Lung microvascular endothelial cell (primary cell): Measurements from ENCODE around the gene VWCE. TPM values are rescaled to one million over a fixed set of nuclear protein-coding genes. Genes with fewer than 3 reads are reported as not detected.
A peak's percentile ranks its signal among the peaks of the same experiment; 100 is the strongest.
"Not testable (repeated sequence)": the region's sequence is repeated elsewhere in the genome, so short reads cannot be mapped to it uniquely, and the experiment has no call there.

Experiments used
- DNase-seq, 2 donors: peaks; one replicate each; pipeline versions ENCODE4 v3.0.0 to v3.0.0-alpha.2; 2010; ENCODE audit warnings: low read depth in 2 of 2
- total RNA-seq: library from RNA; depleted of rRNA; stranded (reverse); fragments of >200 nt; gene quantifications from 2 replicates; pipeline ENCODE4 v1.2.1, GENCODE V29; 2014

VWCE gene
- total RNA-seq, 1 donor from 2014 or later, result 0.60 TPM

- DNase-seq, result no peak
Observed at GRCh38 chr11:61256710-61257482, 38.2 kb downstream of the VWCE start.

GRCh38 chr11:61254403-61255025 lies 40.6 kb downstream of the VWCE start:
- DNase-seq, result peak; percentile 69 to 76

GRCh38 chr11:61252332-61252731 lies 42.8 kb downstream of the VWCE start:
- not testable (repeated sequence) for DNase-seq

GRCh38 chr11:61250796-61251765 lies 44.0 kb downstream of the VWCE start:
- not testable (repeated sequence) for DNase-seq

- not testable (repeated sequence) for DNase-seq
Observed at GRCh38 chr11:61249201-61249600, 45.9 kb downstream of the VWCE start.

- not testable (repeated sequence) for DNase-seq
Observed at GRCh38 chr11:61248071-61248470, 47.0 kb downstream of the VWCE start.

GRCh38 chr11:61245284-61245964 lies 49.7 kb downstream of the VWCE start:
- DNase-seq, result not testable (repeated sequence)

DNA sequence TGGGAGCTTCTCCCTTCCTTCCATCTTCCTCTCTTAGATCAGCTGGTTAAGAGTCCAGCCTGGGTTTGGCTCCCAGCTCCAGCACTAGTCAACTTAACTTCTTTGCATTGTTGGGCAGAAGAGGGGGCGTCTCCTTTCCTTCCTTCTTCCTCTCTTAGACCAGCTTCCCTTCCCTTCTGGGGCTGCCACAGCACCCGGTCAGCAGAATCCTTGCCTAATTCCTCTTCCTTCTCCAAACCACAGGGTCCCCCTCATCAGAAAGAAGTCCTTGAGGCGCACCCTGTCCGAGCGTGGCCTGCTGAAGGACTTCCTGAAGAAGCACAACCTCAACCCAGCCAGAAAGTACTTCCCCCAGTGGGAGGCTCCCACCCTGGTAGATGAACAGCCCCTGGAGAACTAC lies 53.6 kb downstream of the VWCE start:
- DNase-seq, result not testable (repeated sequence)

DNA sequence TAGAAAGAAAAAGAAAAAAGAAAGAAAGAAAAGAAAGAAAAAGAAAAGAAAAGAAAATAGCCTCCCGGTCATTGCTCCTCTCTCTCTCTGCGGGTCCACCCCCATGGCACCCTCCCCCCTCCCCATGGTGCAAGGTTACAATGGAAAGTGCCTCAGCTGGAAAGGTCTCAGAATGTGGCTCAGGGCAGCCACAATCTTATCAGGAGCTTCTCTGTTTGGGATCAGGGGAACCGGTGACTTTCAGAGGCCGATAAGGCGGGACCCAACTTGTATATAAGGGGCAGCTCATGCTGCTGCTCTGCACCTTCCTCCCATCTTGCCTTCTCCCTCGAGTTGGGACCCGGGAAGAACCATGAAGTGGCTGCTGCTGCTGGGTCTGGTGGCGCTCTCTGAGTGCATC lies 54.2 kb downstream of the VWCE start, which contains the start of gene PGA5:
Gene PGA5, plus strand, starts transcription at position 301 of the 400 bp plus-strand sequence. Its CDS starts 52 bp downstream, at position 353.
- not testable (repeated sequence) for DNase-seq

DNA sequence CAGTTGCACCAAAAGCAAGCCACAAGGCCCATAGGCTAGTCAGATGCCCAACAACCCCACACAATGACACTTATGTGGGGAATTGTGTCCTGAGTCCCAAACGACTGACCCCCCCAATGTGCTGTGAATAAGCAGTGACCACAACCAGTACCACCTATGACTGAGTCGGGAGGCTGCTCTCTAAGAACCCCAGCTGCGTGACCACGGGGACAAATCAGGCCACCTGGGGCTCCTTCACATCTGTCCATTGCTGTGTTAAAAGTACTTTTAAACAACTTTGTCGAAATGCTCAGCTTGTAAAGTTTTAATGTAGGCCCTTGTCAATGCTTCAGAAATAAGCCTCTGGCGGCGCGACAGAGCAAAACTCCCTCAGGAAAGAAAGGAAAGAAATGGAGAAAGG lies 54.8 kb downstream of the VWCE start:
- DNase-seq, result not testable (repeated sequence)

DNA sequence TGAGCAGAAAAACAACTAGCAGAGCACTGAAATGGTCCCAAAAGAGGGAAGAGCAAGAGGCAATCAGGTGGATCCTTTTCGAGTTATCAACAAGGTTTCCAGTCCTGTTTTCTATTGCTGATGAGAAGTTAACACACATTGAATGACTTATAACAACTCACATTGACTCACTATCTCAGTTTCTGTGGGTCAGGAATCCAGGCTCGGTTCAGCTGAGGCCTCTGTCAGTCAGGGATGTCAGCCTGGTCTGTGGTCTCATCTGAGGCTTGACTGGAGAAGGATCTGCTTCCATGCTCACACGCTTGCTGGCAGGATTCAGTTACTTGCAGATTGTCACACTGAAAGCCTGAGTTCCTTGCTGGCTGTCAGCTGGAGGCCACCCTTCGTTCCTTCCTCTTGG lies 58.0 kb downstream of the VWCE start:
- not testable (repeated sequence) for DNase-seq

DNA sequence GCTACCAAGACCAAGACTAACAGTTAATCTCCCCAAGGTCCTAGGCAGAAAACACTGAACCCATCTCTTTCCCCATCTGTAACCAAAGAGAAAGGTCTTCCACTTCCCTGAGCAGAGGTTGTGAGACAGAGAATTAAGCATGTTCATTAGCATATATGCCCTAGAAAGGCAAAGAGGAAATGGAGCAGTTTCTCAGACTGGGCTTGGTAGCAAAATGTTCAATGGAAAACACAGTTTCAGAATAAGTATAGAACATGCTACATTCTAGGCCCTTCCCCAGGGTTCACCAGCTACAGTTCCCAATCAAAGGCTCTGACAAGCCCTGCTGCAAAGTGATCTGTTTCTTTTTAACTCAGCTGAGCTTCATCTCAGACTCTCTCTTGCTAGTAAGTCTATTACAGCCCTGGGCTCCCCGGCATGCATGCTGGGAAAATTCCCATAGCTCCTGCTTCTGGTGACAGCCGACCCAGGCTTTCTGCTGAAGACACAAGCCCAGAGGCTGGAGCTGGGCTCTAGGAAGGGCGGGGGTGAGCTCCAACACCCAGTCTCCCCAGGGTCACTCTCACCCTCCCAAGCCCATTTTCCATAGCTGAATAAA lies 62.5 kb downstream of the VWCE start:
- not testable (repeated sequence) for DNase-seq

- not testable (repeated sequence) for DNase-seq
Observed at GRCh38 chr11:61231585-61231984, 63.5 kb downstream of the VWCE start.

DNA sequence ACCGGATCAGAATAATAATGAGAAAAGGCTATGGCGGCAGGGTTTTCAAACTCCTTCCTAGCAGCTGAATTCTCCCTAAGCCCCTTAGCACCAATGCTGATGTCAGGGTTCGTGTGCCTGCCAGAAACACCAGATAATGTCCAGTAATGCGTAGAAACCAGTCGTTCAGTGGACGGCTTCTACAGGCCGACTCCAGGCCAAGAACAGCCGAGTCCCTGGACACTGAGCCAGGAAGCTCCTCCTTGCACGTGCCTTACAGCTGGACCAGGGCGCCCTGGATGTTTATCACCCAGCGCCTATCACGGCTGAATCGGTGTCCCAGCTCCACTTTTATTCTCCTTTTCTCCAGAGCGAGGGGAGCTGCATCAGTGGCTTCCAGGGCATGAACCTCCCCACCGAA lies 64.1 kb downstream of the VWCE start:
- not testable (repeated sequence) for DNase-seq

DNA sequence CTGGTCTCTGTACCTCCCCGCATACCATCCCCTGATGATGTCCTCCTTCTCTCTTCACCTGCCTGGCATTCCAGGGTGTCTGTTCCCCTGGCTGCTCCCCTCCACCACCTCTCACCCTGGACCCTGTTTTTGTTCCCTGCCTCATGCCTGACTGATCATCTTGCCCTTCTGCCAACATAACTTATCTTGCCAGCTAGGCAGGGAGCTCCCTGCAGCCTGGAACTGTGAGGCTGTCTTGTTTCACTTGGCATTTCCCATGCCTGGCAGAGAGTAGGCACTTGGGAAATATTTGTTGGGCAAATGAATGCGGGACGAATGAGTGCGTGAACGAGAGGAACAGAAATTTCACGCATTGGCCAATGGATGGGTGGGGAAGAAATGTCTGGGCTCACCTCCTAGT lies 65.7 kb downstream of the VWCE start:
- not testable (repeated sequence) for DNase-seq

DNA sequence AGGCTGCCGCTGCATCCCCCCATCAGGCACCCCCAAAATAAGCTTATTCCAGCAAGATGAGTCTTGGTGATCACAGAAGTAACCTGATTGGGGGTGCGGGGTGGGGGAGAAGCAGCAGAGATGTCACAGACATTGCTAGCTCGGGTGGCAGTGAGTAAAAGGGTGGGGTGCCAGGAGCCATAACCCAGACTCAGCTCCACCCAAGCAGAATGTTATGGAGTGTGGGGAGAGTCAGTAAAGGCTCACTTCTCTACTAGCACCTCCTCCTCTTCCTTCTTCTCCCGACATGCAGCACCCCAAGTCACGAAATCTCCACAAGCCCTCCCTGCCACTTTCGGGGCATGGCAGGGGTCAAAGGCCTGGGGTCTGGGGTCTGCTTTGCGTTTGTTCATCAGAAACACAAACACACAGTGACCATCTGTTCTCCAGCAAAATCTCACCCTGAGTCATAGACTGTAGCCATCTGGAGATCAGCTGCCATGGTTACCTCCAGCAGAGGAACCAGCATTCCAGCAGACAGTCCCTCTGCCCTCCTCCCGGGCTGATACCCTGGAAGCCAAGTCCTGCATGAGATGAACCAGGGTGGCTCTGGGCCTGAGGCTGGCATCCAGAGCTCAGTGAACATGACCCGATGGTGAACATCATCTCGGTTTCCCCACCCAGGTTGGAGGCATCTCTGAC lies 68.5 kb downstream of the VWCE start:
- DNase-seq, result not testable (repeated sequence)

DNA sequence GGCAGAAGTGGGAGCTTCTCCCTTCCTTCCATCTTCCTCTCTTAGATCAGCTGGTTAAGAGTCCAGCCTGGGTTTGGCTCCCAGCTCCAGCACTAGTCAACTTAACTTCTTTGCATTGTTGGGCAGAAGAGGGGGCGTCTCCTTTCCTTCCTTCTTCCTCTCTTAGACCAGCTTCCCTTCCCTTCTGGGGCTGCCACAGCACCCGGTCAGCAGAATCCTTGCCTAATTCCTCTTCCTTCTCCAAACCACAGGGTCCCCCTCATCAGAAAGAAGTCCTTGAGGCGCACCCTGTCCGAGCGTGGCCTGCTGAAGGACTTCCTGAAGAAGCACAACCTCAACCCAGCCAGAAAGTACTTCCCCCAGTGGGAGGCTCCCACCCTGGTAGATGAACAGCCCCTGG lies 72.4 kb downstream of the VWCE start:
- DNase-seq, result not testable (repeated sequence)

GRCh38 chr11:61222047-61222446 lies 73.1 kb downstream of the VWCE start, which contains the start of gene PGA4:
Gene PGA4 (plus strand): TSS chr11:61222347. CDS start chr11:61222401, 54 bp downstream.
- not testable (repeated sequence) for DNase-seq

DNA sequence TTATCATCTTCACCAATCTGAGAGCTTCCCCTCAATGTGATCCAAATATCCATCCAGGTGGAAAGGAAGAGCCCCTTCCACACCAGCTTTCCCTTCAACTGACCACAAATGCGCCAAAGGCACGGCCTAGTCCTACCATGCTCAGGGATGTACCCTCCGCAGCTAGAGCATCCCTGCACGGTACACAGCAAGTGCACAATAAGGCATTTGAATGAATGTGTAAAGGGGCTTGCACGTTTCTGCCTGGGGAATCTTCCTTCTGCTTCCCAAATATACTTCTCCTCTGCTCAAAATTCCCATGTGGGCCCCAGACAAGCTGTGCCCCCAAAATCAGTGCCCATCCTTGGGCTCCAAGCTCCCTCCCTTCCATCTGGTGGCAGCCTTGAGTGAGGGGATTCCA lies 76.1 kb downstream of the VWCE start:
- DNase-seq, result not testable (repeated sequence)

GRCh38 chr11:61218306-61218705 lies 76.8 kb downstream of the VWCE start:
- not testable (repeated sequence) for DNase-seq
